GM18868 (cell line): Measurements from ENCODE around the gene TBATA.

Experiments
- ATAC-seq: cut with Tn5 transposase; IDR thresholded peaks from one replicate; pipeline ENCODE4 v1.9.1; 2021; ENCODE audit warnings: mild to moderate bottlenecking, moderate library complexity; ENCODE audit not compliant: unreplicated experiment

TBATA gene

DNA sequence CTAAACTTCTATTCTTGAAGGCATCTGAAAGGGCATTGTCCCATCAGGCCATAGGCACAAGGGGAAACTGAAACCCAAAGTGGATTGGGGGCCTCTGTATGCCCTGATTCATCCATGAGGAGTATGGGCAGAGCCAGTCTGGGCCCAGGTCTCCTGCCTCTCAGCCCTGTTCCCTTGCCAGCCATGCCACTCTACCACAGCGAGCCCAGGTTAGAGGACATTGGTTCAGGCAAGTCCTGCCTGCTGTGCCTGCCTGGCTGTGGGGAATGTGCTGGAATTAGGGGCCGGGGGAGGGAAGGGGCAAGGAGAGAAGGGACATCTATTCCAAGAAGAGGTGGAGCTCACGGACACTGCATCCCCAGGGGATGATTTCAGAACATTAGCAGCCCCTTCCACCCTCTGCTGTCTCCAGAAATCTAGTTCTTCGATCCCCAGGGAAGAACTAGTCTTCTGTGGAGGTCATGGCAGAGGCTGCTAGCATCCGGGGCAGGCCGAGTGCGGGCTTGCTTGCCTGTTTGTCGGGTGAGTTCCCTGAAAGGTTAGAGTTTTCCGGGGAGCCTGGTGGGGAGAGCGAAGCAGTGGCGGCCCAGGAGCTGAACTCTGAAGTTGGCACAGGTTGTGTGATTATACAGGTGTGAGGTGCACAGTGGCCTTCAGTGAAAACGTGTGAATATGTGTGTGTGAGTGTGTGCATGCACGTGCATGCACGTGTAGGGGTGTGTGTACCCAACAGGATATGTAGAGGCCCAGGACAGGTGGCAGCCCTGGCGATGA, 37.8 kb downstream of the TBATA start:
- ATAC-seq: no peak

GRCh38 chr10:70745555-70745954, 39.6 kb downstream of the TBATA start:
- no peak for ATAC-seq

DNA sequence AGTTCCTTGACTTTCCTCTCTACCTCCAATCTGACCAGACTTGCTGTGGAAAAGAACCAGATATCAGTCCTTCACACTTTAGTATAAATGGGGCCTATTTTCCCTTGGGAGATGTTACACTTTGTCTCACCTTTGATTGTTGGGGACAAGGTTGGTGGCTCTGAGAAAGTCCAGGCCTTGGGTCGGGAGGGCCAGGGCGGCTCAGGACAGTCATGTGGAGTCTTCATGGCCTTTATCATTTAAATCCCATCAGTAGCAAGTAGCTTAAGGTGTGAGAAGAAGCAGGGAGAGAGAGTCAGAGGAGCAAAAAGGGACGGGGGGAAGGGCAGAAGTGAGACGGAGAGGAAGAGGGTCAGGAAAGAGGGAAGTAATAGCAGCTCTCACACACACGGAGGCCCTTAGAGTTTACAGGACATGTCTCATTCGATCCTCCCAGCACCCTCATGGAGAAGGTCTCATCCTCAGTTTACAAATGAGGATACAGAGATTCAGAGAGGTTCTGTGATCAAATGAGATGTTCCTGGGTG, 40.5 kb downstream of the TBATA start:
- ATAC-seq: no peak

- ATAC-seq: no peak
These were observed 41.3 kb downstream of the TBATA start for GRCh38 chr10:70743879-70744278.

GRCh38 chr10:70743430-70743788, 41.8 kb downstream of the TBATA start:
- ATAC-seq: no peak

GRCh38 chr10:70742537-70743429, 42.4 kb downstream of the TBATA start:
- no peak for ATAC-seq

DNA sequence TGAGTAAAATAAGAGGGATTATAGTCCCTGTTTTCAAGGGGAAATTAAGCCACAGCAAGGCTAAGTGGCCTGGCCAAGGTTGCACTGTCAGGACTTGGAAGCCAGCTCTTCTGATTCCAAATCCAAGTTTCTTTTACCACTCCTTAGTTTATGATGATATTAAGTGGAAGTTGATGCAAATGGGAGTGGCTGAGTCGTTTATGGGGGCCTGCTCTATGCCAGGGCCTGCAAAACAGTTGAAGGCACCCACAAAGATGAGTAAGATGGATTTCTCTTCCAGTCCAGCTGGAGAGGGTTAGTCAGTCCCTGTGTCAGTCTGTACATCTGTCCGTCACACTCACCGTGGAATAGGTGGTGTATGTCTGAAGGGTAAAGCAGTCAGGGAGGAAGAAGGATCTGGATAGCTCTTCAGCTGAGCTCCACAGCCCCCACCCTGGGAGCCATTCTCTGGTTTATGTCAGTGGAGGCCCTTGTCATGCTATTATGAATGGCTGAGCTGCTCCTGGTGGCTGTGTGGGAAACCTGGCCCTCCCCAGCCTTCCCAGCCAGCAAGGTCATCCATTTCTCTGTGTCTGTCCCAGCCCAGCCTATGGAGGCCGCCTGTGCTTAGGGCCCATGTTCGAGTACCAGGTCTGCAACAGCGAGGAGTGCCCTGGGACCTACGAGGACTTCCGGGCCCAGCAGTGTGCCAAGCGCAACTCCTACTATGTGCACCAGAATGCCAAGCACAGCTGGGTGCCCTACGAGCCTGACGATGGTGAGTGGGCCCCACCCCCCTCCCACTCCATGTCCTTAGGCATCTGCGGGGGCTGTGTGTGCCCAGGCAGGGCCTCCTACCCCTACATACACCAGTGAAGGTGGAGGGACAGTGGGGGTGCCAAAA, 44.5 kb downstream of the TBATA start:
- no peak for ATAC-seq

- ATAC-seq: no peak
These were observed 46.4 kb downstream of the TBATA start for GRCh38 chr10:70738761-70739121.

GRCh38 chr10:70738006-70738760, 47.0 kb downstream of the TBATA start:
- no peak for ATAC-seq

GRCh38 chr10:70737250-70737649, 47.9 kb downstream of the TBATA start:
- ATAC-seq: no peak

DNA sequence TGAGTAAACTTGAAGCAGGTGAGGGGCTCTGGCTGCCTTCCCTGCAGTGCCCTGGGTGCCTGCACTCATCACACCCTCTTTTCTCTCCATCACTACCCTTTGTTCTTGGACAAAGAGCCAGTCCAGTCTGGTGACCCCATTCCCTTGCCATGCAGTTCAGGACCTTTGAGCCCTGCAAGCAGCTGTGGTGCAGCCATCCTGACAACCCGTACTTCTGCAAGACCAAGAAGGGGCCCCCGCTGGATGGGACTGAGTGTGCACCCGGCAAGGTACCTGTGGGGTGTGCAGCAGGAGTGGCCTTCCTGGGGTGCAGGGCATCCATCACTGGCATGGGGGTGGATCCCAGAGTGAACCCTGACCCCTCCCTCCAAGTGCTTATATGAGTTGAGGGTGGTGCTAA, 48.7 kb downstream of the TBATA start:
- ATAC-seq: no peak

- no peak for ATAC-seq
These were observed 50.0 kb downstream of the TBATA start for GRCh38 chr10:70735161-70735560.

DNA sequence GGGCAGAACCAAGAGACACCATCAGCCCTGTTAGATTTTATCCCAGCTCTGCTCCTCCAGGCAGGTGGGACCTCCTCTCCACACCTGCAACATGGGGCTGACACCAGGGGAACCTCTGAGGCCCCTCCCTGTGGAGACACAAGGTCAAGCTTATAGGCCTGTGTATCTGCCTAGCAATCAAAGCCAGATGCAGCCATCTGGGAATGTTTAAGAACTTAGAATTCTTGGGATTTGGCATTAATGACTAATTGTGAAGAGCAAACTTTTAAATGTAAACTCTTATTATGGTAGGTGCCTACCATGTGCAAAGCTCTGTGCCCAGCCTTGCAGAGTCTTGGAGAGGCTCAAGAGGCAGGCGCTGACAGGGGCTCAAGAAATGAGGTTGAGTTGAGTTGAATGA, 52.1 kb downstream of the TBATA start:
- ATAC-seq: no peak

DNA sequence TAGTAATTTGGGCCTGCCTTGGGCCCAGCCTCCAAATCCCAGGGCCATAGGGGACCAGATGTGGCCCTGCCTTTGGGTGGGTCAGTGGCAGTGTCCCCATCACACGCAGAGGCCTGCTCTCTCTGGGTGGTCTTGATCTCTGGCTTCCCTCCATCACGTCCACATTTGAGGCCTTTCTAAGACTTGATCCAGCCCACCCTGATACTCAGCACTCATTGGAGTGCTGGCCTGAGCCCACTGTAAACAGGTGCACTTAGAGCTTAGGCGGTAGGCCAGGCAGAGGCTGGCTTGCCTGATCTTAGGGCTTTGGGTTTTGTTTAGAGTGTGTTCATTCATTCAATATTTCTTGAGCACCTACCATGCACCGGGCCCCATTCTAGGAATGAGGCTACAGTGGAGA, 52.6 kb downstream of the TBATA start:
- ATAC-seq: no peak

DNA sequence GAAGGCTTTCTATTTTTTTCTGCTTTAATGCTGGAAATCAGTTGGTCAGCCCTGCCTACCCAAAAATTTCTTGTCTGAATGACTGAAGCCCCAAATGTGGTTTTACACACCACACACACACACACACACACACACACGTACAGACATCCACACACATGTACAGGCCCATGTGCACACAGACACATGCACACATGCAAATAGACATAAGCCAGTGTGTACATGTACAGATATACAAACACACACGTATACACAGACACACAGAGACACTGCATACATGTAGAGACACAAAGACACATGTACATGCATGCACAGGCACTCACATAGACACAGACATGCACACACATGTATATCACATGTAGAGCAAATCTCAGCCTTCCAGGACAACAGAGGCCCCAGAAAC, 54.2 kb downstream of the TBATA start:
- ATAC-seq: no peak

DNA sequence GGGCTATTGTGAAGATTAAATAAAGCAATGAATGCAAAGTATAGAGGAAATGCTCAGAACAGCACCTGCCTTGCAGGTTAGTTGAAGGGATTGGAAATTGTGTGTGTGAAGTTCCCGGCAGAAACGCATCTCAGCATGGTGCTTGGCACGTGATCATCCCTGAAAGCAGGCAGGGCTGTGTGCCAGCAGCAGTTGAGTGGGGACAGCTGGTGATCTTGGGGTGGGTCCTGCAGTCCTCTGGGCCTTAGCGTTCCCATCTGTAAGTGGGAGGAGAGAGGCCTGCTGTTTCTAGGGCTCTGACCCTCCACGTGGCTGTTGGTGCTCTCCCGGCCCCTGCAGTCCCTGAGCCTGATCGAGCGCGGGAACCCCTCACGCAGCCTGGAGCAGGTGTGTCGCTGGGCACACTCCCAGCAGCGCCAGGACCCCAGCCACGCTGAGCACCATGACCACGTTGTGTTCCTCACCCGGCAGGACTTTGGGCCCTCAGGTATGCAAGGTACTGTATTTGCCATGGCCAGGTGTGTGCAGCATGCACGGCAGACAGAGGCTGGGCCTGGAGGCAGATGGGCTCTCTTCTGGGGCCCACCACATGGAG, 55.3 kb downstream of the TBATA start:
- no peak for ATAC-seq

DNA sequence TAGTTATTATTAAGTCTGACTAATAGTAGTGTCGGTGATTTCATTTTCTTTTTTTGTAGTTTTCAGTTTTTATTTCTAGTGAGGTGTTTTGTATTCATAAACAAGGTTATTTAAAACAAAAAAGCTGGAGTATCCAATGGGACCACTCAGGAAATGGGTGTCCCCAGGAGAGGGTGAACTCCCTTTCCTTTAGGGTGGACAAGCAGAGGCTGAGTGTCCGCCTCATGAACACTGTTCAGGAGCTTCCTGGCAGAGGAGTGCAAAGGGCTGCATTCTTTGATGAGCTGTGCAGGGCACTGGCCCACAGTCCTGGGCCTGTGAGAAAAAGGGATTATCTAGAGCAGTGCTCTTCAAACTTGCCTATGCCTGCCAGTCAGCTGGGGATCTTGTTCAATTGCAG, 56.8 kb downstream of the TBATA start:
- ATAC-seq: no peak

- ATAC-seq: no peak
These were observed 58.2 kb downstream of the TBATA start for GRCh38 chr10:70726909-70727495.

- no peak for ATAC-seq
These were observed 61.4 kb downstream of the TBATA start for GRCh38 chr10:70723771-70724170.
